Keratinocyte (primary cell): Measurements from ENCODE around the gene BEST1. TPM values are rescaled to one million over a fixed set of nuclear protein-coding genes. Genes with fewer than 3 reads are reported as not detected.

ENCODE experiments used
- DNase-seq: peaks from one replicate; pipeline ENCODE4 v3.0.0-alpha.2; 2011; ENCODE audit warnings: low read depth, missing footprints, low spot score
- FAIRE-seq: peaks from 2 replicates; lab custom pipeline; 2011; peaks lifted over from hg19 to GRCh38; lab: Jason Lieb, UNC
- H2AFZ ChIP-seq: 2 replicates; pipeline ENCODE4 v1.6.0; 2012; ENCODE audit warnings: low read length, control low read depth, inconsistent platforms; ENCODE audit not compliant: control insufficient read depth
- H3K27ac ChIP-seq: 2 replicates; pipeline ENCODE4 v1.5.1; 2011; ENCODE audit warnings: low read length; ENCODE audit not compliant: control insufficient read depth, insufficient read depth
- H3K27me3 ChIP-seq: 3 replicates; pipeline ENCODE4 v1.6.0; 2011; ENCODE audit warnings: low read length; ENCODE audit not compliant: control insufficient read depth, insufficient read depth; ENCODE audit errors: extremely low read depth
- H3K36me3 ChIP-seq, 2 experiments: 2 replicates in 1 of 2; 3 replicates in 1 of 2; pipeline ENCODE4 v1.5.1; 2011; ENCODE audit warnings: low read length in 2 of 2, mild to moderate bottlenecking in 1 of 2; ENCODE audit not compliant: control insufficient read depth in 2 of 2, insufficient read depth in 2 of 2; ENCODE audit errors: extremely low read depth in 1 of 2
- H3K4me1 ChIP-seq: 3 replicates; pipeline ENCODE4 v1.5.1; 2011; ENCODE audit warnings: low read length; ENCODE audit not compliant: control insufficient read depth, insufficient read depth; ENCODE audit errors: extremely low read depth
- H3K4me2 ChIP-seq: 3 replicates; pipeline ENCODE4 v1.6.0; 2011; ENCODE audit warnings: low read depth, low read length; ENCODE audit not compliant: control insufficient read depth, insufficient read depth; ENCODE audit errors: extremely low read depth
- H3K4me3 ChIP-seq, 3 experiments: fragments of 200-600 bp in 1 of 3; sonication (generic) in 1 of 3; 2 replicates in 2 of 3; 3 replicates in 1 of 3; pipeline ENCODE4 v1.5.1; 2011 to 2016; ENCODE audit warnings: low read length in 3 of 3, mild to moderate bottlenecking in 3 of 3, control low read depth in 2 of 3, inconsistent platforms in 1 of 3, low read depth in 1 of 3, mixed read lengths in 1 of 3, mixed run types in 1 of 3, moderate library complexity in 1 of 3; ENCODE audit not compliant: control insufficient read depth in 2 of 3, insufficient read depth in 2 of 3; ENCODE audit errors: extremely low read depth in 1 of 3
- H3K79me2 ChIP-seq: 2 replicates; pipeline ENCODE4 v1.6.0; 2012; ENCODE audit warnings: low read length; ENCODE audit not compliant: control insufficient read depth, insufficient read depth
- H3K9ac ChIP-seq: 3 replicates; pipeline ENCODE4 v1.6.0; 2011; ENCODE audit warnings: low read length; ENCODE audit not compliant: control insufficient read depth, insufficient read depth; ENCODE audit errors: extremely low read depth
- H3K9me1 ChIP-seq: 3 replicates; pipeline ENCODE4 v1.6.0; 2011; ENCODE audit warnings: low read length; ENCODE audit not compliant: control insufficient read depth, insufficient read depth; ENCODE audit errors: extremely low read depth
- H3K9me3 ChIP-seq: 2 replicates; pipeline ENCODE4 v1.5.1; 2012; ENCODE audit warnings: low read depth, low read length; ENCODE audit not compliant: control insufficient read depth
- H4K20me1 ChIP-seq: 3 replicates; pipeline ENCODE4 v1.6.0; 2011; ENCODE audit warnings: low read length; ENCODE audit not compliant: control insufficient read depth, insufficient read depth; ENCODE audit errors: extremely low read depth
- EZH2 ChIP-seq: IDR thresholded peaks from one replicate; pipeline ENCODE4 v1.6.1; 2012; ENCODE audit warnings: inconsistent platforms, mild to moderate bottlenecking, low read length, moderate library complexity
- dilution Hi-C: fragments of 300-500 bp; cut with MboI; formaldehyde crosslinking; loops from one replicate; pipeline ENCODE4 v1.7.0; 2020; ENCODE audit warnings: low sequenced_read_pairs; ENCODE audit not compliant: extremely low pct_ligation_motif_present
- polyA minus RNA-seq, 3 experiments: library from RNA; depleted of rRNA, polyadenylated mRNA; stranded (reverse); fragments of >200 nt; gene quantifications; 1 replicate in 1 of 3; 2 replicates in 1 of 3; 3 replicates in 1 of 3; pipeline ENCODE4 v1.2.3, GENCODE V29; 2011
- polyA plus RNA-seq, 5 experiments: library from polyadenylated mRNA; depleted of rRNA in 3 of 5; stranded (reverse) in 3 of 5; stranded (forward) in 1 of 5; unstranded in 1 of 5; fragments of >200 nt; gene quantifications; 1 replicate in 1 of 5; 2 replicates in 3 of 5; 3 replicates in 1 of 5; pipeline versions ENCODE4 v1.2.1 to v1.2.3, GENCODE V29; 2011 to 2012; ENCODE audit warnings: missing spikeins in 2 of 5, low read depth in 1 of 5, low replicate concordance in 1 of 5
- TF ChIP-seq, protein P1 (sequence below), 3 experiments: IDR thresholded peaks in 1 of 3; conservative IDR thresholded peaks in 1 of 3; optimal IDR thresholded peaks in 1 of 3; 2 replicates in 2 of 3; 3 replicates in 1 of 3; pipeline versions ENCODE3 to v1.5.1; 2011; ENCODE audit warnings: low read length in 3 of 3, mild to moderate bottlenecking in 3 of 3, moderate library complexity in 2 of 3, control low read depth in 1 of 3, inconsistent platforms in 1 of 3; ENCODE audit not compliant: insufficient read depth in 2 of 3; ENCODE audit errors: extremely low read depth in 1 of 3

BEST1 gene
- polyA plus RNA-seq (0.02 to 0.28 TPM (median 0.13 TPM) in 3 replicates), polyA minus RNA-seq (0.10 TPM in 1 of 3 replicates, not detected in the others)
- polyA plus RNA-seq (2011; ENCODE audit: low read depth) = not detected
- polyA plus RNA-seq (2011; cell fraction: cytosol; rRNA removed) = 0.06 and 0.07 TPM in 2 replicates
- polyA plus RNA-seq (2011; cell fraction: nucleus; rRNA removed) = 0.19 and 0.23 TPM in 2 replicates
- 0.87 and 2.4 TPM in 2 replicates for polyA plus RNA-seq (2012; ENCODE audit: low replicate concordance)
- polyA minus RNA-seq (2011; cell fraction: cytosol; rRNA and poly(A)+ RNA removed) = not detected
- polyA minus RNA-seq (2011; cell fraction: nucleus; rRNA and poly(A)+ RNA removed) = 0.23 TPM in 1 of 2 replicates, not detected in the other

DNA sequence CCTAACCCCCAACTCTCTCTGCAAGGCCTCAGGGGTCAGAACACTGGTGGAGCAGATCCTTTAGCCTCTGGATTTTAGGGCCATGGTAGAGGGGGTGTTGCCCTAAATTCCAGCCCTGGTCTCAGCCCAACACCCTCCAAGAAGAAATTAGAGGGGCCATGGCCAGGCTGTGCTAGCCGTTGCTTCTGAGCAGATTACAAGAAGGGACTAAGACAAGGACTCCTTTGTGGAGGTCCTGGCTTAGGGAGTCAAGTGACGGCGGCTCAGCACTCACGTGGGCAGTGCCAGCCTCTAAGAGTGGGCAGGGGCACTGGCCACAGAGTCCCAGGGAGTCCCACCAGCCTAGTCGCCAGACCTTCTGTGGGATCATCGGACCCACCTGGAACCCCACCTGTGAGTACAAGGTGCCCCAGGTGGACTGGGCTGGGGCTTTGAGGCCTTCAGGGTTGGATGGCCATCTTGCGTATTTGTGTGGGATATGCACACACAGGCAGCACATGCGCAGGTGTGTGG, at the start of gene BEST1:
TSS of gene BEST1 (plus strand) at position 317 of the 513 bp plus-strand sequence. CDS start 1,456 bp downstream, outside the sequence.
- Histone ChIP-seq H3K9ac (no peak within 1 kb of the TSS), H3K36me3 (no peaks in the 10 kb centered on the region), H3K27me3 (peaks cover 6% of the 10 kb centered on the region), H3K79me2 (no peaks in the 10 kb centered on the region), H3K9me3 (no peaks in the 10 kb centered on the region), H3K4me1 (no peaks in the 10 kb centered on the region), H3K9me1 (no peaks in the 10 kb centered on the region), H3K27ac (no peak within 1 kb of the TSS), H4K20me1 (no peaks in the 10 kb centered on the region), H3K4me3 (no peak within 1 kb of the TSS), H2AFZ (no peak within 1 kb of the TSS), H3K4me2 (no peak within 1 kb of the TSS)
- DNase-seq = no peak
- FAIRE-seq = no peak
- TF ChIP-seq EZH2 = no peak
- TF ChIP-seq, protein P1, sequence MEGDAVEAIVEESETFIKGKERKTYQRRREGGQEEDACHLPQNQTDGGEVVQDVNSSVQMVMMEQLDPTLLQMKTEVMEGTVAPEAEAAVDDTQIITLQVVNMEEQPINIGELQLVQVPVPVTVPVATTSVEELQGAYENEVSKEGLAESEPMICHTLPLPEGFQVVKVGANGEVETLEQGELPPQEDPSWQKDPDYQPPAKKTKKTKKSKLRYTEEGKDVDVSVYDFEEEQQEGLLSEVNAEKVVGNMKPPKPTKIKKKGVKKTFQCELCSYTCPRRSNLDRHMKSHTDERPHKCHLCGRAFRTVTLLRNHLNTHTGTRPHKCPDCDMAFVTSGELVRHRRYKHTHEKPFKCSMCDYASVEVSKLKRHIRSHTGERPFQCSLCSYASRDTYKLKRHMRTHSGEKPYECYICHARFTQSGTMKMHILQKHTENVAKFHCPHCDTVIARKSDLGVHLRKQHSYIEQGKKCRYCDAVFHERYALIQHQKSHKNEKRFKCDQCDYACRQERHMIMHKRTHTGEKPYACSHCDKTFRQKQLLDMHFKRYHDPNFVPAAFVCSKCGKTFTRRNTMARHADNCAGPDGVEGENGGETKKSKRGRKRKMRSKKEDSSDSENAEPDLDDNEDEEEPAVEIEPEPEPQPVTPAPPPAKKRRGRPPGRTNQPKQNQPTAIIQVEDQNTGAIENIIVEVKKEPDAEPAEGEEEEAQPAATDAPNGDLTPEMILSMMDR (optimal IDR thresholded peaks at IDR 0.05 in 1 of 3, IDR thresholded peaks at IDR 0.05 in 1 of 3, conservative IDR thresholded peaks at IDR 0.05 in 1 of 3; ENCODE audit: extremely low read depth in 1 of 3, insufficient read depth in 2 of 3, low read length in 3 of 3) = no peak
- dilution Hi-C loops = no loop called here

DNA sequence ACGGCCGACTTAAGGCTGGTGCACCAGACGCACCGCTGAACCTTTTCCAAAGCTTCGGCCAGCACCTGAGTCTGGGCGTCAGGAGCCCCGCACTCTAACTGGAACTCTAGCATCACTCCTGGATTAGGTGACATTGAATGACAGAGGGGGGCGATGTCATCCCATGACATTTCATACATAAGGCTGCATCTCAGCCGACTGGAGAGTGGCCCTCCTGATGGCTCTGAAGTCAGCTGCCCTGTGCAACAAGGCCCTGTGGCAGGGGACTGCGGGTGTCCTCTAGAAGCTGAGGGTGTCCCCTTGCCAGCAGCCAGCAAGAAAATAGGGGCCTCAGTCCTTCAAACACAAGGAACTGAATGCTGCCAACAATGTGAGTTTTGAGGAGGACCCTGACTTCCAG, 48.8 kb upstream of the BEST1 start:
- Histone ChIP-seq H3K9me3 (no peaks in the 10 kb centered on the region), H3K4me1 (no peaks in the 10 kb centered on the region), H3K36me3 (no peaks in the 10 kb centered on the region), H3K79me2 (no peaks in the 10 kb centered on the region), H3K27me3 (peaks cover 6% of the 10 kb centered on the region), H3K27ac (no peak overlapping the region), H3K4me2 (no peak overlapping the region), H3K9me1 (no peaks in the 10 kb centered on the region), H4K20me1 (no peaks in the 10 kb centered on the region), H2AFZ (no peak overlapping the region), H3K9ac (no peak overlapping the region), H3K4me3 (no peak overlapping the region)
- dilution Hi-C loops = loop anchor here (25.0 kb wide), 1 partner anchor 186 kb away; no protein-coding TSS in a partner anchor
- no peak for FAIRE-seq
- no peak for TF ChIP-seq EZH2
- TF ChIP-seq, protein P1 (optimal IDR thresholded peaks at IDR 0.05 in 1 of 3, IDR thresholded peaks at IDR 0.05 in 1 of 3, conservative IDR thresholded peaks at IDR 0.05 in 1 of 3; ENCODE audit: extremely low read depth in 1 of 3, insufficient read depth in 2 of 3, low read length in 3 of 3) = no peak
- DNase-seq = no peak
